ENCODE measurements around the gene CAMKK1.
"Not testable (repeated sequence)": the region's sequence is repeated elsewhere in the genome, so short reads cannot be mapped to it uniquely, and the experiment has no call there.

The CAMKK1 gene

DNA sequence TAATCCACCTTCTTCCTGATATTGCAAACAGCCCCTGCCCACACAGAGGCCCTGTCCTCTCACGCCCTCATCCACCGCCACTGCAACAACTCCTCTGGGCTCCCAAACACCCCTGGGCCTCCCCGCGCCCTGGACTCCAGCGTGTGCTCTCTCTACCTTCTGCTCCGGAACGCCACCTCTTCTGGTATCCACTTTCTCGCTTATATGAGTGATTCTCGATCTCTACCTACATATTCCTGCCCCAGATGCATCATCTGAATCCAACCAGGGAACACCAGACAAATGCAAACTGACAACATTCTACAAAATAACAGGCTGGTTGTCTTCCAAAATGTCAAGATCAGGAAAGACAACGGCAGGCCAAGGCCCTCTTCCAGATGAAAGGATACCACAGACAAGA is 19.0 kb downstream of the CAMKK1 start:
- DNase-seq, result no peak

DNA sequence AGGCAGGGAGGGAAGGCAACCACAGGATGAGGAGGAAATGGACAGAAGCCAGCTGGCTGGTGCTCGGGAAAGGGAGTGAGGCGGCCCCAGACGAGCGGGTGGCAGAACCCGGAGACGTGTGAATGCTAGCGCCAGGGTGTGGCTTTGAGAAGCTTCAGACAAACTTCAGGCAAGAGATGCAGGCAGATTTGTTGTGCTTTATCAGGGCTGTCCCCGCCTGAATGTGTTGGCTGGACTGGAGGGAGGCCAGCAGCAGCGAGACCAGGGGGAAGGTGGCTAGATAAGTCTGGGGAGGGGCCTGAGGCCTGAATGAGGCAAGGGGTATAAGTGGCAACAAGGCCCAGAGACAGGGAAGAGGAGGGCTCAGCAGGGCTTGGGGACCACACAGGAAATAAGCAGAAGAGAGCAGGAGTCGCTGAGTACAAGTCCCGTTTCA is 22.0 kb downstream of the CAMKK1 start:
- no peak for DNase-seq

DNA sequence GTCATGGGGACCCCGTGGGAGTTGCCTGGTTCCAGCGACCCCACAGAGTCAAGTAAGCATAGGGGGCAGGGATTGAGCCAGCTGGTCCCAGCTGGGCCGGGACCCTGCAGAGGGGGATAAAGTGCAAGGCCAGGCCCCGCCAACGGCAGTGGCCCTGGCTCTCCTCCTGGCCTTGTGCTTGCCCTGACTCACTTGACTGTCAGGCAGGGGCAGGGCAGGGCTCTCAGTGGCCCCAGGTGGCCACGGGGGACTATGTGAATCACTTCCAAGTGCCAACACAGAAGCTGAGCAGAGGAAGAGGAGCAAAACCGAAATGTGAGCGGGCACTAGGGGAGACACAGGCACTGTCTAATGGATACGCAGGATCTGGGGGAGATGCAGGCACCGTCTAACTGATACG is 25.2 kb downstream of the CAMKK1 start:
- DNase-seq, result no peak

DNA sequence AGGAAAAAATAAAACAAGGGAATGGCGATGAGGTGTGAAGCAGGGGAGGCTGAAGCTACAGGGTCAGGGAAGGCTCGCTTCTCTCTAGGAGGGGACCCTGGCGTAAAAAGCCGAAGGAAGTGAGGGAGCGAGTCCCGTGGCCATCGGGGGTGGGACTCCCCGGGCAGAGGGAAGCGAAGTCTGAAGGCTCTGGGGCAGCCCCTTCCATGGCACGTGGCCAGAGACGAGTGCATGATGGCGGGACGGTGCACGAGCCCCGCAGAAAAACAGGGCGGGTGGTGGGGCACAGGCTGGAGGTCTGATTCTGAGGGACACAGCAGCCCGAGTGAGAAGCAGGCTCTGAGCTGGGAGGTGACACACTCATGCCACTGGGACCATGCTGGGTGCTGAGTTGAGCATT is 25.7 kb downstream of the CAMKK1 start:
- DNase-seq, result no peak

DNA sequence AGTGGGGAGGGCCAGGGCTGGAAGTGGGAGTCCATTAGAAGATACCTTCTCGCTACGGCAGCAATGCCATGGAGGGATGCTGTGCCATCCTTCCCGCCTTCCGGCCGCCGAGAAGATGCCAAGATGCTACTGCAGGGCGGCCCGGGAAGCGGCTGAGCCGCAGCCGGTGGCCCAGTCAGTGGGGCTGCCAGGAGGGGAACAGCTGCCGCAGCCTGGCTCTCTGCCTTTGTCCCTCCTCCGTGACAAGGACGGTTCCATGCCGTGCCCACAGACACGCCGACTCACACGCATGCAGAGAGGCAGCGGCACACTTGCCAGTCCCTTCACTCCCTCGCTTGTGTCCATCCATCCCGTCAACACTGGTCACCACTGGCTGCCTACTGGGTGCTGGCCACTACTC is 26.6 kb downstream of the CAMKK1 start:
- DNase-seq, result no peak

DNA sequence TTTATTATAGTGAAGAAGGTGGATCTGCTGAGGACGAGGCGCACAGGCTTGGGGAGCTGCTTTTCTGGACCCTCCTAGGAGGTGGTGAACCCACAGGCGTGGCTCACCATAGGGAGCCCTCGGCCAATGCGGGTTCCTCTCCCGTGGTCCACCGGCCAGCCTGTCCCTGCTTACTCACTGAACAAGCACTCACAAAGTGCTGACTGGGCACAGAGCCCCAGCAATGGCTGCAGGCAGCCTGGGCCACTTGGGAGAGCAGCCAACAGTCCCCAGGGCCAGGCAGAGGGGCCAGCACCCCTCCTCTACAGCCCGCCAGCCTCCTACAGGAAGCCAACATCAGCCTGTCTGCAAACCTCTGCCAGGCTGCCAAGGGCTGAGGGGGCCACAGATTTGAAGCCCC is 27.7 kb downstream of the CAMKK1 start:
- DNase-seq, result no peak

DNA sequence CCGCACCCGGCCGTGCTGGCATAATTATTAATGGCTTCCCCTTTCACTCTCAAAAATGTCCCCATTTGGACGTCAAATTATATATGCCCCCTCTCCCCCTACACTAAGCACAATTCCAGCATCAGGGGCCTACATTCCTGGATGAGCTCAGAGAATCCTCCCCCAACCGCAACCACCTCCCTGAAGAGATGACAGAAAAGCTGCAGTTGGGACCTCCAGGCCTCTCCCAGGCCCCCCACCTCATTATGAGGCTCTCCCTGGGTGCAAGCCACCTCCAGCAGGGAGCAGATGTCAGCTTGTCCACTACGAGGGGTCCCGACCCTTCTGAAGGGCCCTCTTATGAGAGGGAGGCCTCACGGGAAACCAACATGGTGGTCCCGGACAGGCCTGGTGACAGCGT is 28.3 kb downstream of the CAMKK1 start:
- no peak for DNase-seq

DNA sequence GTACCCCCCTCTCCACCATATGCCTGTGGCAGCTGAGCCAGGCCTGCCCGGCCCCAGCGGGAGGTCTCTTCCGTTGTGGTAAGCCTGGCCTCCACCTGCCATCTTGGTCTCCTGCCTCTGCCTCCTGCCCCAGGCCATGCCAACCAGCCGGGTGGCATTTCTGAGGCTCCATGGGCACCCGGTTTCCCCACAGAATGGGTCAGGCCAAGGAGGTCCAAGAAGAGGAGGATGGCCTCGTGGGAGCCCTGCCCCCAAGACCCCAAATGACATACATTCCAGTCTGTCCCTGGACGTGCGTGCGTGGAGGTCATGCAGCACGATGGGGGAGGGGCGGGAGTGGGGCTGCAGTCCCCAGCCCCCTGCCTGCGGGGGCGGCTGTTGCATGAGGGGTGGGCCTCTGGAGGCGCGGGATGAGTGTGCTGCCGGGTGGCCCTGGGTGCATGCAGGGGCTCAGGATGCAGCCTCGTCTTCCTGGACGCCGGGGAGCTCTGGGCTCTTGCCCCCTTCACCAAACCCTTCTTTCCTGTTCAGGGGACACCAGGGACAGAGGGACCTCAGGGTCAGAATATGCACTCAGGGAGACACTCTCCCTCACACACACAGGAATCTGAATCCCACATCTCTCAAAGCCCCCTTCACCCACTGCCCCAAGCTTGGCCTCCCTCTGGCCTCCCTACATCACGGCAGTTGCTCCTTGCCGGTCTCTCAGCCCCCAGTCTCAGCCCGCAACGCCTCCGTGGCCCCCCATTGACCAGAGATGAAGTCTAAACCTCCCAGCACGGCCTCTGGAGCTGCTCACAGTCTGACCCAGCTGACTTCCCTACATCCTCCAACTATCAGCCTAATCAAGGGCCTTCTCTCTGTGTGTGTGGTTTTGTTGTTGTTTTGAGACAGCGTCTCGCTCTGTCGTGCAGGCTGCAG is 30.8 kb downstream of the CAMKK1 start:
- no peak for DNase-seq

DNA sequence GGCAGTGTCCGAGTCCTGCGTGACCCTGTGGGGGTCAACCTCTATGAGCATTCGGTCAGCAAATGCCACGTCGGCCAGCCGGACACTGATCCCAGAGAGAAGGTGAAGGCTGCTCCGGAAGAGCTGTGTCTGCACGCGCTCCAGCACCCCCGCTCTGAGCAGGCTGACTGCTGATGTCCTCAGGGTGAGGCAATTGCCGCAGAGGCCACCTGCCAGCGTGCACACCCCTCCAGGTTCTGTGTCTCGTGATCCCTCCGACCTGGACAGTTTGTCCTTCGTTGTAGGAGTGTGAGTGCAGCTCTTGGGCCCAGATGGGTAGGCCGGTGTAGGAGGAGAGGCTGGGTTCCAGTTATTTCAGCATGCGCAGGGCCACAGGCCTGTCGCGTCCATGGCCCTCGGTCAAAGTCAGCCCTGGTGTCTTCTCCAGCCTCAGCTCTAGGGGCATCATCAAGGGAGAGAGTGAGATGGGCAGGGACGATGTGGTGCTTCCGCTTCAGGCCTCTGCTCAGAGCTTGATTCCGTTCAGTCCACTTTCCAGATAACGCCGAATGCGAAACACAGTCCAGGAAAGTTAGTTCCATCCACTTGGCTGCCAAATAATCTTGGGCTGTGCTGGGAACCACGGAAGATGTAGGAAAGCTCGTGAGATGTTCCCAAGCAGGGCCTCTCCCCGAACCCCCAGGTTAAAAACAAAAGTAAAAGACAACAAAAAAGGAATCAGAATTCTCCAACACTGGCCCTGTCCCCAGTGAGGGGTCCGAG is 31.7 kb downstream of the CAMKK1 start:
- DNase-seq, result no peak

DNA sequence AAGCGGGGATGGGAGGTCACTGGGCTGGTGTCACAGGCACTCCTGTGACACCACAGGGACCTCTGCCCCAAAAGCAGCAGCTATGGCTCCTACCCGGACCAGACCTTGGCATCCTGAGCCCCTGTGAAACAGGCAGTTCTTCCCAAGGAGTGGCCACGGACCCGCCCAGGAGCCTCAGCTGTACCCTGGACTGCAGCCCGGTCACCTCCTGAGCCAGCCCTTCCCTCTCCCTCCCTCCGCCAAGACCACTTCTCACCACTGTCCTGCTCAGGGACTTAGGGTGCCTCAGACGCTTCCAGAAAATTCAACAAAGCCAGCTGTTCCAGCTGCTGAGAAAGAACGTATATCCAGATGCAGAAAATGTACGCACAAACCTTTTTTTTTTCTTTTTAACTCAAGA is 32.9 kb downstream of the CAMKK1 start:
- DNase-seq, result no peak

DNA sequence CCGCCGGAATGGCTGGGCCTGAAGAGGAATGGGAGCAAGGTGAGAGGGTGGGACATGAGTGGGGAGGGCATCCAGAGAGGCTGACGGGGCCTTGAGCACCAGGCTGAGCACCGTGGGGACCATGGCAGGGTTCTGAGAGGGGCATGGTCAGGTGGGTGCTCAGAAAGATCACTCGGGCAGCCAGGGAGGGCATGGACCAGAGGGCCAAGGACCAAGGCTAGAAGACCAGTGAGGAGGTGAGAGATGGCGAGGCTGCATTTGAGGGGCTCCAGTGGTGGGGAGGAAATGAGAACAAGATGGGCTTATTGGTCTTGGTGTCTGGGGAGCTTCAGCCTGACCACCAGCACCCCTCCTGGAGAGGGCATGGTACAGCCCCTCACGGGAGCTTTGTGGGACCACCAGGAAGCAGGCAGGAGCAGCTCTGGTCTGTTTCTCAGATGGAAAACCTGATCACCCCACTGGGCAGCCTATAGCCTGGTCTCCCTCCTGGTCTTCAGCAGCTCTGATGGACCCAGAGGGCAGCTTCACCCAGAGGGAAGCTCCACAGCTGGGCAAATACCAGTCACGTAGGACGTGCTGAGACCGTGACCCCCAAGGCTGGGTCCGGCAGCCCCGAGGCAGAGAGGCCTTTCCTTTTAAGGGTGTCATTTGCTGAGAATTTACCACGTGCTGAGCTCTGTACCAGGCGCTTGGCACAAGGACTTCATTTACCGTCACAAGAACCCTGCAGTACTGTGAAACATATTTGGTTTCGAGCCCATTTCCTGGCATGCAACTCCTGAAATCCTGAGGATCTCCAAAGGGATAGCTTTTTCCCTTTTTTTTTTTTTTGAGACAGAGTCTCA is 35.4 kb downstream of the CAMKK1 start:
- DNase-seq, result no peak

DNA sequence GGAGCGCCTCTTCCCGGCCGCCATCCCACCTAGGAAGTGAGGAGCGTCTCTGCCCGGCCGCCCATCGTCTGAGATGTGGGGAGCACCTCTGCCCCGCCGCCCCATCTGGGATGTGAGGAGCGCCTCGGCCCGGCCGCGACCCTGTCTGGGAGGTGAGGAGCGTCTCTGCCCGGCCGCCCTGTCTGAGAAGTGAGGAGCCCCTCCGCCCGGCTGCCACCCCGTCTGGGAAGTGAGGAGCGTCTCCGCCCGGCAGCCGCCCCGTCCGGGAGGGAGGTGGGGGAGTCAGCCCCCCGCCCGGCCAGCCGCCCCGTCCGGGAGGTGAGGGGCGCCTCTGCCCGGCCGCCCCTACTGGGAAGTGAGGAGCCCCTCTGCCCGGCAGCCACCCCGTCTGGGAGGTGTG is 38.6 kb downstream of the CAMKK1 start:
- not testable (repeated sequence) for DNase-seq

DNA sequence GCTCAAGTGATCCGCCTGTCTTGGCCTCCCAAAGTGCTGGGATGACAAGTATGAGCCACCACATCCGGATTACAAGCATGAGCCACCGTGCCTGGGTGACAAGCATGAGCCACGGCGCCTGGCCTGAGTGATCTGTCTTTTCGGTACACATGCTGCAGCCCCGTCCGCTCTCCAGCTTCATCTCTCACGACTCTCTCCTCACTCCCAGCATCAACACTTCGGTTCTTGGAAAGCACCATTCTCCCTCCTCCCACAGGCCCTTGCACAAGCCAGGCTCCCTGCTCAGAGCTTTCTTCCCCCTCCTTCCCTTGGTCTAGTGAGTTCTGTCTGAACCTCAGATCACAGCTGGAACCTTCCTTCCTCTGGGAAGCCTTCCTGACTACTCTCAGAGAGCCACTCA is 40.3 kb downstream of the CAMKK1 start:
- DNase-seq, result no peak

DNA sequence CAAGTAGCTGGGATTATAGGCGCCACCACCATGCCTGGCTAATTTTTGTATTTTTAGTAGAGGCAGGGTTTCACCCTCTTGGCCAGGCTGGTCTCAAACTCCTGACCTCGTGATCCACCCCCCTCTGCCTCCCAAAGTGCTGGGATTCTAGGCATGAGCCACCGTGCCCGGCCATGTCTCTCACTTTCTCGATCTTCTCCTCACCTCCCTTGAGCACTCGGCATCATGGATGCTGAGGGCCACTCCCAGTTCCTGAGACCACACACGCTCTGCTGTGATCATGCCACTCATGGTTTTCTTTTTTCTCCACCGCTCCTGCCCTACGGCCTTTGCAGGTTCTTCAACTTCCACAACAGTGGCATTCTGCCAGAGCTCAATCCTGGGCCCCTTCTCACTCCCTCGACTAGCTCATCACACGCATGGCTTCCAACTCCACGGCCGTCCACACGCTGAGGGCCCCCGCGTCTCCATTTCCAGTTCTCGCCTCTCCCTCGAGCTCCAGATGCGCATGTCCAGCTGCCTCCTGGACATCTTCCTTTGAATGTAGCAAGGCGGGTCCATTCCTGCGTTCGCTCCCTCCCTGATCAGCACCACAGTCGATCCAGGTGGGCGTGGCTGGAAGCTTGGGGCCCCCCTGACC is 41.3 kb downstream of the CAMKK1 start:
- no peak for DNase-seq

DNA sequence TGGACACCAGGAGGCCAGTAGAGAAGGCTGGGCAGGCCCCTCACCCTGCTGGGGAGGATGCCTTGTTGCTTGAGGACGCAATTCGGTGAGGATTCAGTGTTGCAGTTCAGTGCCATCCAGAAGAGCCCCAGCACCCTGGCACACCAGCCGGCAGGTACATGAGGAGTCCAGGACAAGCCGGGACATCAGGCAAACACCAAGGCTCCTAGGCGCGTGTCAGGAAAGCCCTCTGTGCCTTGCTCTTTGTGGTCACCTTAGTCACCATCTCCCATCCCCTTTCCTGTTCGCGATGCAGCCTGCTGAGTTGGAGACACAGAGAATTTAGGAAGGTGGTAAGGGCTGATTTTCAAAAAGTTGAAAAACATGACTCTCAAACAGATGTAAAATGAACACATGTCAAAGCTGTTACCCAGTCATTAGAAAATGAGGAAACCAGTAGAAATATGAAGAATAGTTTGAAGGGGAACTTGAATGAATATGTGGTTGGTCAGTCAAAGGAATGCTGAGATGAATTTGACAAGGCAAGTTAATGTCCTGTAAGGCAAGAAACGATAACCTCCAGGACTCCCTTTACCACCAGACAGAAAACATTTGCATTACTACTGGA is 44.5 kb downstream of the CAMKK1 start:
- DNase-seq, result no peak

DNA sequence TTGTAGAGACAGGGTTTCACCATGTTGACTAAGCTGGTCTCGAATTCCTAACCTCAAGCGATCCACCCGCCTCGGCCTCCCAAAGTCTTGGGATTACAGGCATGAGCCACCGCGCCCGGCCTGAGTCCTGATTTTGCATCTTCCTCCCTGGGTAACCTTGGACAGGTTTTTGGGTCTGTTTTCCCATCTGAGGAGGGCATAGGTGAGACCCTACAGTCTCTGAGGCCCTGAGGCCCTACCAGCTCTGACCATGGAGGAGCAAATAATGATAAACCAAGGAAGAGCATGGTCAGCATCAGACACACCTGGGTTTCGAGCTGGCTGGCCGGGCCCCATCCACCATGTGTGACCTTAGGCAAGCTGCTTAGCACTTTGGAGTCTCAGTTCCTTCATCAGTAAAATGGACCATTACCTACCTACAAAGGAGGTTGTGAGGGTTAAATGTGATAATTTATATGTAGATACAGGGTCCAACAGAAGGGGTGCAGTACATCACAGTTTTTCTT is 45.6 kb downstream of the CAMKK1 start:
- DNase-seq, result no peak

DNA sequence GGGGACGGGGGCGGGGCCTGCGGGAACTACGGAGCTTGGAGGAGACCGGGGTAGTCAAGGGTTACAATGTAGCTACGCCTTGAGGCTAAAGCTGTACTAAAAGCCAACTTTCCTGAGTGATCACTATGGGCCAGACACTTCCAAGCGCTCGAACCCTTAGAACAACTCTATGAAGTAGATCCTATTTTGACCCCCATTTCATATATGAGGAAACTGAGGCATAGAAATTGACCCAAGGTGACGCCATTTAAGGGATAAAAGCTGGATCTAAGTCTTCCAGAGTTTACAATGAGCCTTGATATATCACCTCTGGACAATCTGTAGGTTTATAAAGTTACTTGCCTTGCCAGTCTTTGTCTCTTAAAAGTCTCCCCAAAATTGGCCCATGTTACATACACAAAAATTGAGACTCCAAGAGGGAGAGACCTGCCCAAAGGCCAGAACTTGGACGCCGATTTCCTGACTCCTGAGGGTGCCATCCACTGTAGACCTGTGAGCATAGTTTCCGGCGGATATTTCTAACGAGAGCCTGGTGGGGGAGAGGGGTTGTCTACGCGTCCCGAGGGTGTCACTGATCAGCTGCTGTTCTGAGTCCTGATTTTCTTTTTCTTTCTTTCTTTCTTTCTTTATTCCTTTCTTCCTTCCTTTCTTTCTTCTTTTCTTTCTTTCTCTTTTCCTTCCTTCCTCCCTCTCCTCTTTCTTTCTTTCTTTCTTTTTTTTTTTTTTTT is 46.3 kb downstream of the CAMKK1 start:
- DNase-seq, result no peak

DNA sequence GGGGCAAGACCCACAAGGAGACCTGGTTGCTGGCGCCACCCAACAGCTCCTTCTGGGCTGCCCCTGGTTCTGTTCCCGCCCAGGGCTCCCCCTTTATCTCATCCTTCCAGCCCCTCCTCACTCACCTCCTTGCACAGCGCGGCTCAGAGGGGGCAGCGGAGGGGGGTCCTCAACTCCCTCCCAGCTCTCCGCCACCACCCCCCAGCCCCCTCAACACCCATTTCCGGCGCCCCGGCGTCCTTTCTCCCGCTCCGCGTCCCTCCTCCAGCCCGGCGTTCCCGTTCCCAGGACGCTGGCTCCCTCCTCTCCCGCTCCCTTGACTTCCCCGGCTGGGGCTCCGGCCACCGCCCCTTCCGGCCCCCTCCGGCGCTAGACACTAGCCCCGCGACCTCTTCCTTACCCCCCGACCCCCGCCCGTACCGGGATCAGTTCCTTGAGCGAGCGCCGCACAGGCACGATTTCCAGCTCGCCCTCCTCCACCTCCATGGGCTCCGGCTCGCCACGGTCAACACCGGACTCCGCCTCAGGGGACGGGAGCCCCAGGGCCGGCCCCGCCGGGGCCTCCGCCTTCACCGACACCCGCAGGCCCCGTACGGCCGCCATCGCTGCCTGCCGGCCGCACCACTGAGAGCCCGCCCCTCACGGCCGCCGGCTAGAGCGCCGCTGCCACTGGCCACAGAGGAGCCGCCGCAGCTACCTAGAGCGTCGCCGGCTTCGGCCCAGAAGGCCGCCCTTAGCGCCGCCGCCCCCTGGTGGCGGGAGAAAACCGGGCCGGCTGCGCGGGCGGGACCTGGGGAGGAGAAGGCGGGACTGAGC is 47.0 kb downstream of the CAMKK1 start, which contains the start of gene NCBP3:
TSS of gene NCBP3 (minus strand) at position 626 of the 816 bp plus-strand sequence. CDS start at position 603, 23 bp downstream.
- peak; percentile 77 for DNase-seq

DNA sequence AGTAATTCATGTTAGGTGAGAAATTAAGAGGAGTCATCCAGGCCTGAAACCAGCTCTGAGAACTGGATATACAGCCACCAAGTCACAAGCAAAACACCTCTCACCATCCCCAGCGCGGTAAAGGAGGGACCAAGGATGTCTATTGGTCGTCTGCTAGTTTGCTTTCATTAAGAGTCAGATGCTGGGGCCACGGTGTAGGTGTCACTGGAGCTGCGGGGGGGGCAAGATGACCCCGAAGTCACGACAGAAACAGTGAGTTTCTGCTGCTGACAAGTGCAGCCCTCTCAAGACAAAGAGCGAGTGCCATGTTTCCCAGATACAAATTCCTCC is 47.6 kb downstream of the CAMKK1 start:
- peak; percentile 4 for DNase-seq

DNA sequence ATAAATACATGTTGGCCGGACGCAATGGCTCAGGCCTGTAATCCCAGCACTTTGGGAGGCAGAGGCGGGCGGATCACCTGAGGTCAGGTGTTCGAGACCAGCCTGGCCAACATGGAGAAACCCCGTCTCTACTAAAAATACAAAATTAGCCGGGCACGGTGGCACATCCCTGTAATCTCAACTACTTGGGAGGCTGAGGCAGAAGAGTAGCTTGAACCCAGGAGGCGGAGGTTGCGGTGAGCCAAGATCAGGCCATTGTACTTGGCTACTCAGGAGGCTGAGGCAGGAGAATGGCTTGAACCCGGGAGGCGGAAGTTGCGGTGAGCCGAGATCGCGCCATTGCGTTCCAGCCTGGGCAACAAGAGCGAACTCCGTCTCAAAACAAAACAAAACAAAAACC is 48.3 kb downstream of the CAMKK1 start:
- DNase-seq, result not testable (repeated sequence)

Data from kidney glomerular epithelial cell (primary cell).